Measurements from ENCODE around the gene PNPLA3. TPM values are rescaled to one million over a fixed set of nuclear protein-coding genes. Genes with fewer than 3 reads are reported as not detected.

PNPLA3 gene
- total RNA-seq, 2 experiments from 2014 or later = not detected

- TF ChIP-seq, protein P1, sequence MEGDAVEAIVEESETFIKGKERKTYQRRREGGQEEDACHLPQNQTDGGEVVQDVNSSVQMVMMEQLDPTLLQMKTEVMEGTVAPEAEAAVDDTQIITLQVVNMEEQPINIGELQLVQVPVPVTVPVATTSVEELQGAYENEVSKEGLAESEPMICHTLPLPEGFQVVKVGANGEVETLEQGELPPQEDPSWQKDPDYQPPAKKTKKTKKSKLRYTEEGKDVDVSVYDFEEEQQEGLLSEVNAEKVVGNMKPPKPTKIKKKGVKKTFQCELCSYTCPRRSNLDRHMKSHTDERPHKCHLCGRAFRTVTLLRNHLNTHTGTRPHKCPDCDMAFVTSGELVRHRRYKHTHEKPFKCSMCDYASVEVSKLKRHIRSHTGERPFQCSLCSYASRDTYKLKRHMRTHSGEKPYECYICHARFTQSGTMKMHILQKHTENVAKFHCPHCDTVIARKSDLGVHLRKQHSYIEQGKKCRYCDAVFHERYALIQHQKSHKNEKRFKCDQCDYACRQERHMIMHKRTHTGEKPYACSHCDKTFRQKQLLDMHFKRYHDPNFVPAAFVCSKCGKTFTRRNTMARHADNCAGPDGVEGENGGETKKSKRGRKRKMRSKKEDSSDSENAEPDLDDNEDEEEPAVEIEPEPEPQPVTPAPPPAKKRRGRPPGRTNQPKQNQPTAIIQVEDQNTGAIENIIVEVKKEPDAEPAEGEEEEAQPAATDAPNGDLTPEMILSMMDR (conservative IDR thresholded peaks at IDR 0.05; ENCODE audit: low read length) = peak; percentile 29; the same call in 1 of the 2 replicates
- TF ChIP-seq EZH2phosphoT487 (IDR thresholded peaks at IDR 0.05; ENCODE audit: borderline replicate concordance, low read depth, low read length) = no peak
- POLR2A ChIA-PET = interaction anchor here (0.7 kb wide), 1 partner anchor 11 kb away, joined by 4 read pairs; no protein-coding TSS in a partner anchor
- peak within 1 kb of the TSS; percentile 49 for H3K27ac ChIP-seq (ENCODE audit: low read depth, low read length, poor library complexity, severe bottlenecking)
- CTCF ChIA-PET (ENCODE audit: unreplicated experiment) = no interaction called here
- no peaks in the 10 kb centered on the region for H3K9me3 ChIP-seq (ENCODE audit: low read length)
- intact Hi-C loops (cut with micrococcal nuclease; ENCODE audit: unreplicated experiment) = no loop called here
- no TSS peak for BruUV-seq (replicated peaks)
- peak within 1 kb of the TSS; percentile 86 for H3K4me3 ChIP-seq (ENCODE audit: low read depth, low read length, poor library complexity, severe bottlenecking)
- peaks cover 5% of the 10 kb centered on the region; the same call in 1 of the 2 replicates for H4K20me1 ChIP-seq (ENCODE audit: insufficient read depth, low read length)
- peak; percentile 93 for DNase-seq (ENCODE audit: low spot score)
- H3K79me2 ChIP-seq (ENCODE audit: insufficient read depth, low read depth, low read length) = peaks cover 63% of the 10 kb centered on the region
- H3K4me2 ChIP-seq (ENCODE audit: low read length) = peak within 1 kb of the TSS; percentile 98
- peaks cover 18% of the 10 kb centered on the region for H3K4me1 ChIP-seq (ENCODE audit: insufficient read depth, low read length, poor library complexity, severe bottlenecking)
- H2AFZ ChIP-seq (ENCODE audit: low read length) = peak within 1 kb of the TSS; percentile 76
- no peaks in the 10 kb centered on the region for H3K9me2 ChIP-seq (ENCODE audit: insufficient read depth, low read length)
- peaks cover 3% of the 10 kb centered on the region; the same call in 1 of the 2 replicates for H3K36me3 ChIP-seq (ENCODE audit: insufficient read depth, low read length)
Measured at GRCh38 chr22:43955040-43955882, 31.7 kb downstream of the PNPLA3 start, which contains the start of gene SAMM50. TSS of gene SAMM50 (plus strand) at chr22:43955442. CDS start at chr22:43955578, 136 bp downstream.

DNA sequence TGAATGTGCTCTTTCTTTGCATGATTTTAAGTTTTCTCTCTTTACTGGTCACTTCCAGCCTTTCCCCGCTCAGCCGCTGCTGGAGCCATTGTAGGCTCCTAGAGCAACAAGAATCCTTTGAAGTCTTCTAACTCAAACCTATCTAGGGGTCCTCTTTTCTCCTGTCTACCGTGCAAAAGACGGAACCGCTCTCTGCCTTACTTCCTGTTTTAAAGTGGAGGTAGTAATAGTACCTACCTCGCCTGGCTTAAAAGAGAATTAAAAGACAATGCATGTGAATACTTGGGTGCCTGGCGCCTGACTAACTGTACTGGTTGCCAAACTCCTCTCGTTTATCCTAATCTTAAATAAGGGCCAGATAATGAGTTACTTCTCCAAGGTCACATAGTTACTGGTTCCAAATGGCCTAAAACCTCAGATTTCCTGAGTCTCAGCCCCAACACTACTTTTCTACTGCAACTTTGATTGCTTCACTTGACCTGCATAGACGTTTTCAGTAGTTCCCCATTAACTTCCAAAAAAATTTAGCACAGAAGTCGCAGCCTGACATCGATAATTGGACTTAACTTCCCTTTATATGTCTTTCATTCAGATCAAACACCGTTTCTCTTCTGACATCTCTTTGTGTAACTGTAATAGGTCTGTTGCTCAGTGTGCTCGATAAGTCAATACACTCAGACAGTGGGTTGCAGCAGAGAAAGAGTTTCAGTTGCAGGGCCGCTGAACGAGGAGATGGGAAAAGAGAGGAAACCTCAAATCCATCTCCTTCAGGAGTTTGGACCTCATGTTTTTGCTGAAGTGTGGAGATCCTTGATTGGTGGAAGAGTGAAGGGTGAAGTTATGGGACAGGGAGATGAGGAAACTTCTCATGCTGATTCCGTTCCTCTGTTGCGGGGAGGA is 32.5 kb downstream of the PNPLA3 start:
- peak overlapping the region; percentile 98 for H3K4me2 ChIP-seq (ENCODE audit: low read length)
- H4K20me1 ChIP-seq (ENCODE audit: insufficient read depth, low read length) = peaks cover 5% of the 10 kb centered on the region; the same call in 1 of the 2 replicates
- no peaks in the 10 kb centered on the region for H3K9me2 ChIP-seq (ENCODE audit: insufficient read depth, low read length)
- no peaks in the 10 kb centered on the region for H3K9me3 ChIP-seq (ENCODE audit: low read length)
- TF ChIP-seq EZH2phosphoT487 (IDR thresholded peaks at IDR 0.05; ENCODE audit: borderline replicate concordance, low read depth, low read length) = no peak
- TF ChIP-seq, protein P1 (conservative IDR thresholded peaks at IDR 0.05; ENCODE audit: low read length) = no peak
- intact Hi-C loops (cut with micrococcal nuclease; ENCODE audit: unreplicated experiment) = no loop called here
- ChIA-PET POLR2A (no interaction called here), CTCF (ENCODE audit: unreplicated experiment) (no interaction called here)
- H3K79me2 ChIP-seq (ENCODE audit: insufficient read depth, low read depth, low read length) = peaks cover 71% of the 10 kb centered on the region
- peak overlapping the region; percentile 49 for H3K27ac ChIP-seq (ENCODE audit: low read depth, low read length, poor library complexity, severe bottlenecking)
- H3K36me3 ChIP-seq (ENCODE audit: insufficient read depth, low read length) = peaks cover 4% of the 10 kb centered on the region; the same call in 1 of the 2 replicates
- H3K4me3 ChIP-seq (ENCODE audit: low read depth, low read length, poor library complexity, severe bottlenecking) = peak overlapping the region; percentile 86
- peak overlapping the region; percentile 76; the same call in 1 of the 2 replicates for H2AFZ ChIP-seq (ENCODE audit: low read length)
- peaks cover 18% of the 10 kb centered on the region for H3K4me1 ChIP-seq (ENCODE audit: insufficient read depth, low read length, poor library complexity, severe bottlenecking)
- DNase-seq (ENCODE audit: low spot score) = peak; percentile 63
- BruUV-seq (replicated peaks) = TSS peak; percentile 66

Data from OCI-LY7 (cell line).